ENCODE measurements around the gene POTEH. TPM values are rescaled to one million over a fixed set of nuclear protein-coding genes. Genes with fewer than 3 reads are reported as not detected.
"Not testable (repeated sequence)": the region's sequence is repeated elsewhere in the genome, so short reads cannot be mapped to it uniquely, and the experiment has no call there.

POTEH gene
- polyA plus RNA-seq, 2 donors = not detected

- H3K4me3 ChIP-seq (ENCODE audit: low read depth in 1 of 2, low read length in 2 of 2); H3K9me3 ChIP-seq (ENCODE audit: control insufficient read depth in 2 of 2, insufficient read depth in 1 of 2, low read depth in 1 of 2, low read length in 1 of 2); H3K36me3 ChIP-seq (ENCODE audit: control insufficient read depth in 2 of 2, insufficient read depth in 2 of 2, low read length in 1 of 2); H3K4me1 ChIP-seq (ENCODE audit: control insufficient read depth in 2 of 2, insufficient read depth in 2 of 2, low read length in 1 of 2); H3K27ac ChIP-seq (ENCODE audit: low read depth in 2 of 2, low read length in 1 of 2); H3K27me3 ChIP-seq (ENCODE audit: control insufficient read depth in 1 of 2, insufficient read depth in 2 of 2, low read length in 2 of 2): not testable (repeated sequence)
- WGBS, 2 donors = 83 to 88% methylated on average over 2 of the region's 3 CpGs
These were observed 5.7 kb upstream of the POTEH start for GRCh38 chr22:15684115-15684514.

DNA sequence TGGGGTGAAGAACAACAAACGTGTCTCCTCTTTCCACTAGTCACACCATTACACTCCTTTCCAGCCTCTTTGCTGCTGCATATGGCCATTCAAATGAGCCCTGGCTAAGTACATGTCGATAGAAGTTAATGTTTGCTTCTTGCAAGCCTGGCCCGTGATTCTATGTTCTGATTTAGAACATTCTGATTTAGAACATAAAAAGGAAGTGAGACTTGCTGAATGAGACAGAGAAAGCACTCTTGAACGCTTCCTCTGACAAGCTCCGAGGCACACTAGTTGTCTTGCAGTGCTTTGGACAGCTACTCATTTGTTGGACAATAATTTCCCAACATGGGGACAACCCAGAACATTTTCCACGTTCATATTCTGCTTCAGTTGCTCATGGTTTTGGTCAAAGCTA lies 5.1 kb upstream of the POTEH start:
- H3K27me3 ChIP-seq (ENCODE audit: control insufficient read depth in 1 of 2, insufficient read depth in 2 of 2, low read length in 2 of 2); H3K9me3 ChIP-seq (ENCODE audit: control insufficient read depth in 2 of 2, insufficient read depth in 1 of 2, low read depth in 1 of 2, low read length in 1 of 2); H3K4me1 ChIP-seq (ENCODE audit: control insufficient read depth in 2 of 2, insufficient read depth in 2 of 2, low read length in 1 of 2); H3K27ac ChIP-seq (ENCODE audit: low read depth in 2 of 2, low read length in 1 of 2); H3K36me3 ChIP-seq (ENCODE audit: control insufficient read depth in 2 of 2, insufficient read depth in 2 of 2, low read length in 1 of 2); H3K4me3 ChIP-seq (ENCODE audit: low read depth in 1 of 2, low read length in 2 of 2): not testable (repeated sequence)
- WGBS, 2 donors = no CpG with 5 or more reads among the region's 6 CpGs

GRCh38 chr22:15685641-15686040 lies 4.2 kb upstream of the POTEH start:
- 90 to 93% methylated on average over 1 to 4 of the region's 4 CpGs for WGBS, 2 donors
- H3K9me3 ChIP-seq (ENCODE audit: control insufficient read depth in 2 of 2, insufficient read depth in 1 of 2, low read depth in 1 of 2, low read length in 1 of 2); H3K27me3 ChIP-seq (ENCODE audit: control insufficient read depth in 1 of 2, insufficient read depth in 2 of 2, low read length in 2 of 2); H3K27ac ChIP-seq (ENCODE audit: low read depth in 2 of 2, low read length in 1 of 2); H3K4me1 ChIP-seq (ENCODE audit: control insufficient read depth in 2 of 2, insufficient read depth in 2 of 2, low read length in 1 of 2); H3K36me3 ChIP-seq (ENCODE audit: control insufficient read depth in 2 of 2, insufficient read depth in 2 of 2, low read length in 1 of 2); H3K4me3 ChIP-seq (ENCODE audit: low read depth in 1 of 2, low read length in 2 of 2): not testable (repeated sequence)

DNA sequence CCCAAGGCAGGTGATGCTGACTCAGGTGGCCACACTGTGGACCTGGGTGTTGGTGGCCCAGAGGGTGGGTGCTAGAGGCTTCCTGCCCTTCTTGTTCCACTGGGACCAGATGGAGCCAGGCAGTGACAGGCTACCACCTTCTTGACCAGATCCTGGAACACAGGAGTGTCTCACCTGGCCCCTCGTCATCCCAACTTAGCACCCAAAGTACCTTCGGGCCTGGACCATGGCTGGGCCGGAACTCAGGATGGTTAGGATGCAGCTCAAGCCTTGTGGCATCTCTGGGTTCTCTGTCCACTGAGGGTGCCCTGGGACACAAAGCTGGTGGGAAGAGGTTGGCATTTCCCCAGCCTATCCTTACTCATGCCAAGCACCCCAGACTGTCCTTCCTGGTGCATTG lies 2.7 kb upstream of the POTEH start:
- H3K4me1 ChIP-seq (ENCODE audit: control insufficient read depth in 2 of 2, insufficient read depth in 2 of 2, low read length in 1 of 2); H3K9me3 ChIP-seq (ENCODE audit: control insufficient read depth in 2 of 2, insufficient read depth in 1 of 2, low read depth in 1 of 2, low read length in 1 of 2): not testable (repeated sequence)
- 67 to 71% methylated on average over 3 of the region's 3 CpGs for WGBS, 2 donors

GRCh38 chr22:15687676-15688075 lies 2.1 kb upstream of the POTEH start:
- WGBS, 2 donors = 85 to 89% methylated on average over 3 to 4 of the region's 4 CpGs
- not testable (repeated sequence) for H3K4me1 ChIP-seq (ENCODE audit: control insufficient read depth in 2 of 2, insufficient read depth in 2 of 2, low read length in 1 of 2); H3K27me3 ChIP-seq (ENCODE audit: control insufficient read depth in 1 of 2, insufficient read depth in 2 of 2, low read length in 2 of 2); H3K27ac ChIP-seq (ENCODE audit: low read depth in 2 of 2, low read length in 1 of 2); H3K9me3 ChIP-seq (ENCODE audit: control insufficient read depth in 2 of 2, insufficient read depth in 1 of 2, low read depth in 1 of 2, low read length in 1 of 2); H3K4me3 ChIP-seq (ENCODE audit: low read depth in 1 of 2, low read length in 2 of 2); H3K36me3 ChIP-seq (ENCODE audit: control insufficient read depth in 2 of 2, insufficient read depth in 2 of 2, low read length in 1 of 2)

More for the DNA sequence above, 2.7 kb upstream of the POTEH start:
- not testable (repeated sequence) for H3K27me3 ChIP-seq (ENCODE audit: control insufficient read depth in 1 of 2, insufficient read depth in 2 of 2, low read length in 2 of 2); H3K4me3 ChIP-seq (ENCODE audit: low read depth in 1 of 2, low read length in 2 of 2); H3K27ac ChIP-seq (ENCODE audit: low read depth in 2 of 2, low read length in 1 of 2); H3K36me3 ChIP-seq (ENCODE audit: control insufficient read depth in 2 of 2, insufficient read depth in 2 of 2, low read length in 1 of 2)

- 75% methylated on average over 2 of the region's 2 CpGs for WGBS, 2 donors
- H3K27ac ChIP-seq (ENCODE audit: low read depth in 2 of 2, low read length in 1 of 2); H3K27me3 ChIP-seq (ENCODE audit: control insufficient read depth in 1 of 2, insufficient read depth in 2 of 2, low read length in 2 of 2); H3K4me3 ChIP-seq (ENCODE audit: low read depth in 1 of 2, low read length in 2 of 2); H3K4me1 ChIP-seq (ENCODE audit: control insufficient read depth in 2 of 2, insufficient read depth in 2 of 2, low read length in 1 of 2); H3K36me3 ChIP-seq (ENCODE audit: control insufficient read depth in 2 of 2, insufficient read depth in 2 of 2, low read length in 1 of 2); H3K9me3 ChIP-seq (ENCODE audit: control insufficient read depth in 2 of 2, insufficient read depth in 1 of 2, low read depth in 1 of 2, low read length in 1 of 2): not testable (repeated sequence)
These were observed 1.7 kb upstream of the POTEH start for GRCh38 chr22:15688090-15688489.

DNA sequence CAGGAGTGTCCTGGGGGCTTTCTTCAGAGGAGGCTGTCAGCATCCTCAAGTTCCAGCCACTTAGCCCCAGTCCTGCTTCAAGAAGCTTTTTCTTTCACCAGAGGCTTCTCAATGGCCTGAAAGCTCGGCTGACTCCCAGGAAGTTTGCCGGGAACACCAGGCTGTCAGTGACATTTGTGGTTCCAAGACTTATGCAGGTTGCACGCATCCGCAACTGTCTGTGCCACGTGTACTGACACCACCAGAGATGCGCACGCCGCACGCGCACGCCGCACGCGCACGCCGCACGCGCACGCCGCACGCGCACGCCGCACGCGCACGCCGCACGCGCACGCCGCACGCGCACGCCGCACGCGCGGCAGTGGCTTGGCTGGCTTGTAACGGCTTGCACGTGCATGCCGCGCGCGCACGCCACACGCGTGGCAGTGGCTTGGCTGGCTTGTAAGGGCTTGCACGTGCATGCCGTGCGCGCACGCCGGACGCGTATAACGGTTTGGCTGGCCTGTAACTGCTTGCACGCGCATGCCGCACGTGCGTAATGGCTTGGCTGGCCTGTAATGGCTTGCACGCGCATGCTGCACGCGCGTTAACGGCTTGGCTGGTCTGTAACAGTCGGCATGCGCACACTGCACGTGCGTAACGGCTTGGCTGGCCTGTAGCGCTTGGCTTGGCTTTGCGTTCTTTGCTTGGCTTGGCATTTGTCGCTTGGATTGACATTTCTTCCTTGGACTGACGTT lies 646 bp upstream of the POTEH start:
- not testable (repeated sequence) for H3K27ac ChIP-seq (ENCODE audit: low read depth in 2 of 2, low read length in 1 of 2); H3K27me3 ChIP-seq (ENCODE audit: control insufficient read depth in 1 of 2, insufficient read depth in 2 of 2, low read length in 2 of 2); H3K9me3 ChIP-seq (ENCODE audit: control insufficient read depth in 2 of 2, insufficient read depth in 1 of 2, low read depth in 1 of 2, low read length in 1 of 2); H3K36me3 ChIP-seq (ENCODE audit: control insufficient read depth in 2 of 2, insufficient read depth in 2 of 2, low read length in 1 of 2); H3K4me1 ChIP-seq (ENCODE audit: control insufficient read depth in 2 of 2, insufficient read depth in 2 of 2, low read length in 1 of 2); H3K4me3 ChIP-seq (ENCODE audit: low read depth in 1 of 2, low read length in 2 of 2)
- WGBS, 2 donors = 87 to 91% methylated on average over 71 to 77 of the region's 77 CpGs

DNA sequence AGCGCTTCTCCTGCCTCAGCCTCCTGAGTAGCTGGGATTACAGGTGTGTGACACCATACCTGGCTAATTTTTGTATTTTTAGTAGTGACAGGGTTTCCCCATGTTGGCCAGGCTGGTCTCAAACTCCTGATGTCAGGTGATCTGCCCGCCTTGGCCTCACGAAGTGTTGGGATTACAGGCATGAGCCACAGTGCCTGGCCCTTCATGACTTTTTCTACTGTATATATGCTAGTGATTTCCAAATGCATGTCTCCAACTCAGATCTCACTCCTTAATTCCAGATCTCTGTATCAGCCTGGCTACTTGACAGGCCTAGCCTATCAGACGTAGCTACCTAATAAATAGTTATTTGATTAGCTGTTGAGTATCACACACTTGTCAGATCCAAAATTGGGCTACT lies 23.8 kb downstream of the POTEH start:
- not testable (repeated sequence) for H3K36me3 ChIP-seq (ENCODE audit: control insufficient read depth in 2 of 2, insufficient read depth in 2 of 2, low read length in 1 of 2); H3K27me3 ChIP-seq (ENCODE audit: control insufficient read depth in 1 of 2, insufficient read depth in 2 of 2, low read length in 2 of 2); H3K4me1 ChIP-seq (ENCODE audit: control insufficient read depth in 2 of 2, insufficient read depth in 2 of 2, low read length in 1 of 2); H3K9me3 ChIP-seq (ENCODE audit: control insufficient read depth in 2 of 2, insufficient read depth in 1 of 2, low read depth in 1 of 2, low read length in 1 of 2); H3K4me3 ChIP-seq (ENCODE audit: low read depth in 1 of 2, low read length in 2 of 2); H3K27ac ChIP-seq (ENCODE audit: low read depth in 2 of 2, low read length in 1 of 2)
- WGBS, 2 donors = 79 to 86% methylated on average over 2 of the region's 4 CpGs

DNA sequence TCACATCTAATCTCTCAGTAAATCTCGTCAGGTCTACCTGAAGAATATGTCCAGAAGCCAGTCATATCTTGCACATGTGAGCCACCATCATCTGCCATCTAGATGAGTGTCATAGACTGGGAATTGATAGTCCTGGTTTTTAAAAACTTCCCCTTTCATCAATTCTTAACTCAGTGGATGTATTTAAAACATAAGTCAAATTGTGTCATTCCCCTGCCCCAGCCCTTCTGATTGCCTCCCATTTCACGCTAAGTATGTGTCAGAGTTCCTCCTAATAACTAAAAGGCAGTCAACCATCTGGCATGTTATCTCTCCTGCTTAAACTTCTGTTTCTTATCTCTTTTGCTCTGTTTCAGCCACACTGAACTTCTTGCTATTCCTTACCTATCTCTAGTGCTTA lies 24.3 kb downstream of the POTEH start:
- H3K27ac ChIP-seq (ENCODE audit: low read depth in 2 of 2, low read length in 1 of 2); H3K9me3 ChIP-seq (ENCODE audit: control insufficient read depth in 2 of 2, insufficient read depth in 1 of 2, low read depth in 1 of 2, low read length in 1 of 2); H3K4me1 ChIP-seq (ENCODE audit: control insufficient read depth in 2 of 2, insufficient read depth in 2 of 2, low read length in 1 of 2); H3K4me3 ChIP-seq (ENCODE audit: low read depth in 1 of 2, low read length in 2 of 2); H3K27me3 ChIP-seq (ENCODE audit: control insufficient read depth in 1 of 2, insufficient read depth in 2 of 2, low read length in 2 of 2); H3K36me3 ChIP-seq (ENCODE audit: control insufficient read depth in 2 of 2, insufficient read depth in 2 of 2, low read length in 1 of 2): not testable (repeated sequence)
- WGBS, 2 donors = 19 to 24% methylated on average over 2 of the region's 2 CpGs

- 76 to 81% methylated on average over 7 to 9 of the region's 18 CpGs for WGBS, 2 donors
- not testable (repeated sequence) for H3K4me3 ChIP-seq (ENCODE audit: low read depth in 1 of 2, low read length in 2 of 2); H3K27ac ChIP-seq (ENCODE audit: low read depth in 2 of 2, low read length in 1 of 2); H3K9me3 ChIP-seq (ENCODE audit: control insufficient read depth in 2 of 2, insufficient read depth in 1 of 2, low read depth in 1 of 2, low read length in 1 of 2); H3K4me1 ChIP-seq (ENCODE audit: control insufficient read depth in 2 of 2, insufficient read depth in 2 of 2, low read length in 1 of 2); H3K36me3 ChIP-seq (ENCODE audit: control insufficient read depth in 2 of 2, insufficient read depth in 2 of 2, low read length in 1 of 2); H3K27me3 ChIP-seq (ENCODE audit: control insufficient read depth in 1 of 2, insufficient read depth in 2 of 2, low read length in 2 of 2)
These were observed 32.1 kb downstream of the POTEH start for GRCh38 chr22:15721884-15722283.

Data from esophagus (tissue), 2 donors.